Pons (tissue), 1 donor: ENCODE measurements around the gene SYCP2L.
"Not testable (repeated sequence)": the region's sequence is repeated elsewhere in the genome, so short reads cannot be mapped to it uniquely, and the experiment has no call there.

ENCODE experiments used
- DNase-seq: peaks from one replicate; pipeline ENCODE4 v3.0.0-alpha.2; 2016; ENCODE audit warnings: low spot score

The SYCP2L gene

GRCh38 chr6:10886691-10887502 is at the start of gene SYCP2L:
Gene SYCP2L (plus strand): TSS chr6:10887052. CDS start chr6:10887127, 75 bp downstream.
- no peak for DNase-seq

- DNase-seq = peak; percentile 17
Measured at GRCh38 chr6:10837622-10837994, 49.2 kb upstream of the SYCP2L start.

GRCh38 chr6:10837995-10838793 is 48.7 kb upstream of the SYCP2L start, which contains the start of gene MAK:
Gene MAK (minus strand): TSS chr6:10838539. CDS start chr6:10830648, 7,891 bp downstream.
- peak; percentile 80 for DNase-seq

- DNase-seq = no peak
Measured at GRCh38 chr6:10838794-10839333, 48.0 kb upstream of the SYCP2L start.

GRCh38 chr6:10843554-10843953 is 43.3 kb upstream of the SYCP2L start:
- no peak for DNase-seq

- DNase-seq = no peak
Measured at GRCh38 chr6:10847684-10848083, 39.2 kb upstream of the SYCP2L start.

GRCh38 chr6:10849901-10850300 is 37.0 kb upstream of the SYCP2L start:
- no peak for DNase-seq

- no peak for DNase-seq
Measured at GRCh38 chr6:10850728-10851127, 36.1 kb upstream of the SYCP2L start.

- no peak for DNase-seq
Measured at GRCh38 chr6:10852361-10852960, 34.4 kb upstream of the SYCP2L start.

GRCh38 chr6:10853849-10854300 is 33.0 kb upstream of the SYCP2L start:
- DNase-seq = not testable (repeated sequence)

- no peak for DNase-seq
Measured at GRCh38 chr6:10854922-10855632, 31.8 kb upstream of the SYCP2L start.

- DNase-seq = no peak
Measured at GRCh38 chr6:10857259-10857658, 29.6 kb upstream of the SYCP2L start.

GRCh38 chr6:10861086-10861485 is 25.8 kb upstream of the SYCP2L start:
- DNase-seq = no peak

- DNase-seq = no peak
Measured at GRCh38 chr6:10862361-10862760, 24.5 kb upstream of the SYCP2L start.

GRCh38 chr6:10863031-10863430 is 23.8 kb upstream of the SYCP2L start:
- DNase-seq = not testable (repeated sequence)

GRCh38 chr6:10866709-10867108 is 20.1 kb upstream of the SYCP2L start:
- DNase-seq = not testable (repeated sequence)

GRCh38 chr6:10867952-10868351 is 18.9 kb upstream of the SYCP2L start:
- no peak for DNase-seq

- no peak for DNase-seq
Measured at GRCh38 chr6:10873374-10873773, 13.5 kb upstream of the SYCP2L start.

GRCh38 chr6:10874207-10874606 is 12.6 kb upstream of the SYCP2L start:
- DNase-seq = no peak

- DNase-seq = no peak
Measured at GRCh38 chr6:10875026-10875425, 11.8 kb upstream of the SYCP2L start.

- no peak for DNase-seq
Measured at GRCh38 chr6:10877012-10877411, 9.8 kb upstream of the SYCP2L start.

GRCh38 chr6:10877871-10878270 is 9.0 kb upstream of the SYCP2L start:
- no peak for DNase-seq
